NOMO-1 (cell line): ENCODE results near the gene ZNF334.

Source experiments
- DNase-seq, 2 experiments: peaks; one replicate each; lab custom pipeline; 2025; ENCODE audit not compliant: unreplicated experiment in 2 of 2; lab: John Stamatoyannopoulos, UW

The ZNF334 gene

GRCh38 chr20:46546298-46546697, 32.9 kb upstream of the ZNF334 start:
- no peak for DNase-seq

- no peak for DNase-seq
Measured at GRCh38 chr20:46545827-46546138, 32.4 kb upstream of the ZNF334 start.

- DNase-seq, result peak; percentile 97 to 99
Measured at GRCh38 chr20:46545077-46545826, 31.9 kb upstream of the ZNF334 start.

DNA sequence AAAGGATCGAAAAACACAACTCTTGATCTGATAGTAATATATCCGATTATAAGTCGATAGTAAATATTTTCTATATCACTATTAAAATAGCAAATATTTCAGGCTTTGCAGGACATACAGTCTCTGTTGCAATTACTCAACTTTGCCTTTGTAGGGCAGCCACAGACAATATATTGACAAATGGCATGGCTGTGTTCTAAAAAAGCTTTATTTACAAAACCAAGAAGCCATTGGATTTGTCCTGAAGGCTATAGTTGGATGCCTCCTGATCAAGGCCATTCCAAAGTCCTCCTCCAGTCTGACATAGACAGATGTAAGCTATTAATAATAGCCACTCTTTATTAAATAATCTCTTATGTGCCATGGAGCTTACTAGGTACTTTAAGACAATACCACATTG, 31.2 kb upstream of the ZNF334 start:
- DNase-seq, result peak in 1 of 2 experiments; percentile 34

DNA sequence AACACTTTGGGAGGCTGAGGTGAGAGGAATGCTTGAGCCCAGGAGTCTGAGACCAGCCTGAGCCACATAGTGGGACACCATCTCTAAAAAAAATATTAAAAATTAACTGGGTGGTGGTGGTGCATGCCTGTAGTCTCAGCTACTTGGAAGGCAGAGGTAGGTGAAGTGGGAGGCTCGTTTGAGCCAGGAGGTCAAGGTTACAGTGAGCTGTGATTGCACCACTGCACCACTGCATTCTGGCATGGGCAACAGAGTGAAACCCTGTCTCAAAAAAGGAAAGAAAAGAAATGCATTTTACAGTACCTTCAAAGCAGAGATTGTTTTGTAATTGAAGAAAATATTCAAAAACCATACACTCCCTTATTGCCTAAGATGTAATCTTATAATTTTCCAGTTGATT, 30.6 kb upstream of the ZNF334 start:
- DNase-seq, result no peak

GRCh38 chr20:46543033-46543432, 29.7 kb upstream of the ZNF334 start:
- DNase-seq, result no peak

- no peak for DNase-seq
Measured at GRCh38 chr20:46541229-46541935, 28.0 kb upstream of the ZNF334 start.

GRCh38 chr20:46539113-46539512, 25.8 kb upstream of the ZNF334 start:
- DNase-seq, result no peak

GRCh38 chr20:46530640-46531039, 17.3 kb upstream of the ZNF334 start:
- no peak for DNase-seq

GRCh38 chr20:46523696-46524328, 10.5 kb upstream of the ZNF334 start:
- peak; percentile 46 to 56 for DNase-seq

GRCh38 chr20:46523108-46523507, 9.7 kb upstream of the ZNF334 start:
- DNase-seq, result no peak

DNA sequence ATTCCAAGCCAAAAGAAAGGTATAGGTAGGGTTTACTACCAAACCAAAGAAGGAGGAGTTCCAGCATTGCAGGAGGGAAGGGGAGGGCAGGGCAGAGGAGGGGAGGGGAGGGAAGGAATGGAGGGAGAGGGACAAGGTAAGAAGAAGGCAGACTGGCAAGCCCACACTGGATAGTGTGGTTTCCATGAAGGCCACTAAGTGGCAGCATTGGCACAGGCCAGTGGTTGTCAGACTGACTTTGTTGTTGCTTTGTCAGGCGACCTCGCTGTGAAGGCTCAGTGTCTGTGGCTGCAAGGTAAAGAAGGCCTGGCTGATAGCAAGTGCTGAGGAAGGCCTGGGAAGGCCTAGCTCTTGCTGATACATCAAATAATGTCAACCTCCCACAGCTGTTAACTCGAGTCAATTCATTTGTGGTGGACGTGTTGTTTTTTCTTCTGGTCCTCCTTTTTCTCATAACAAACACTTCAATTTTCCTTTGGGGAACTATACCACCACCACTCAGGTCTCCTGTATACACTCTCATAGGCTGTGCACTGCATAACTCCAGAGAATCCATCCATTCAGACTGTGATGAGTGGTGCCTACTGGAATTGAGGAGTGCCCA, 7.7 kb upstream of the ZNF334 start:
- DNase-seq, result peak; percentile 21 to 63

DNA sequence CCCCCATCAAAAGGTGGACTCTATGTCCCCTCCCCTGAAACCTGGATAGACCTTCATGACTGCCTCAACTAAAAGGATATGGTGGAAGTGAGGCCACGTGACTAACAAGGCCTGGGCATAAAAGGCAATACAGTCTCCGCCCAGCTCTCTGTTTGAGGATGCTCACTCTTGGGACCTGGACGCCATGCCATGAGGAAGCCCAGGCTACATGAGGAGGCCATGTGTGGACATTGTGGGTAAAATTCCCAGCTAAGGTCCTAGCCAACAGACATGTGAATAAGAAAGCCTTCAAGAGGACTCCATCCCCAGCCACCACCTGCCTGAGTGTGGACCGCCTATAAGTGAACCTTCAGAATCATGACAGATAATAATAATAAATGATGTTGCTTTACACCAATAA, 7.2 kb upstream of the ZNF334 start:
- DNase-seq, result no peak

DNA sequence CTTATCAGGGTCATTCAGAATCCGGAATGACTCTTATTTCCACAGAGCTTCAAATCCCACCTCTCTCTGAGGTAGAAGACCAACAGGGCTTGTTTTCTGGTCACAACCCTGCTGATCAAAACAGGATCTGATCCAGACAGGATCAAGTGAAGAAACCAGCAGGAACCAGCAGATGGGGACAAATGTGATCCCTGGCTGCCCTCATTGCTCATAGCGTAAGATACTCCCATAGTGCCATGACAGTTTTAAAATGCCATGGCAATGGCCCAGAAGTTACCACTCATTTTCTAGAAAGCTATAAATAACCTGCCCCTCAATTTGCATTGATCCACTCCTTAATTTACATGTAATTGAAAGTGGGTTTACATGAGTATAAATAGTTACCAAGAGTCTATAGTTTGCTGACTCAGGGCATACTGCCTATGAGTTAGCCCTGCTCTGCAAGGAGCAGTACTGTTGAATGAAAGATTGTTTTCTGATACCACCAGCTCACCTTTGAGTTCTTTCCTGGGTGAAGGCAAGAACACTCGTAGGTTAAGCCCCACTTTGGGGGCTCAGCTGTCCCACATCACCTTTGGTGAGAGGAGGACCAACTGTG, 6.2 kb upstream of the ZNF334 start:
- no peak for DNase-seq

DNA sequence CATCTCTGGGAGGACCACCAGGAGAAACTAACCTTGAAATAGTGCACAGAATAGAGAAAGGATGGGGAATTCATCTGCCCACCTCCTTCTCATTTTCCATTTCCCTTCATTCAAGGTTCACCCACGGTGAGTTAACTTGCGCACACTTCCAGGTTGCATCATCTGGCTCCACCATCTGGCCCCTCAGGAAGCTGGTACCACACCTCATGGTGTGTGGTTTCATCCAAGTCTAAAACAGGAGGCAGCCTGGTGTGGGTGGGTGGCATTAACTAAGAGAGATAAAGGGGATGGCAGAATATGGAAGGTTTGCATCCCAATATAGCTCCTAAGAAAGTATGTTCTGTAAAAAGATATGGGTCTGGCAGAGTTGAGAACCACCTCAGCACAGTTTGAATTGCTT, 3.8 kb downstream of the ZNF334 start:
- no peak for DNase-seq

- no peak for DNase-seq
Measured at GRCh38 chr20:46507760-46508407, 5.5 kb downstream of the ZNF334 start.

- DNase-seq, result no peak
Measured at GRCh38 chr20:46505506-46505905, 7.9 kb downstream of the ZNF334 start.

DNA sequence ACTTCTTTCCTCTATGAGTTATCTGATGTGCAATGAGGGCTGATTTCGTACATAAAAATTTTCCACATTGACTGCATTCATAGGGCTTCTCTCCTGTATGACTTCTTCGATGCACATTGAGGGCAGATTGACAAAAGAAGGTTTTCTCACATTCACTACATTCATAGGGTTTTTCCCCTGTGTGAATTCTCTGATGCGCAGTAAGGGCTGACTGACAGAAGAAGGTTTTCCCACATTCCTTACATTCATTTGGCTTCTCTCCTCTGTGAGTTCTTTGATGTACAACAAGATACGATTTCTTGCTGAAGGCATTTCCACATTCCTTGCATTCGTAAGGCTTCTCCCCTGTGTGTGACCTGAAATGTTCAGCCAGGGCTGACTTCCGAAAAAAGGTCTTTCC, 11.4 kb downstream of the ZNF334 start:
- DNase-seq, result no peak

GRCh38 chr20:46501337-46501942, 11.9 kb downstream of the ZNF334 start:
- no peak for DNase-seq

DNA sequence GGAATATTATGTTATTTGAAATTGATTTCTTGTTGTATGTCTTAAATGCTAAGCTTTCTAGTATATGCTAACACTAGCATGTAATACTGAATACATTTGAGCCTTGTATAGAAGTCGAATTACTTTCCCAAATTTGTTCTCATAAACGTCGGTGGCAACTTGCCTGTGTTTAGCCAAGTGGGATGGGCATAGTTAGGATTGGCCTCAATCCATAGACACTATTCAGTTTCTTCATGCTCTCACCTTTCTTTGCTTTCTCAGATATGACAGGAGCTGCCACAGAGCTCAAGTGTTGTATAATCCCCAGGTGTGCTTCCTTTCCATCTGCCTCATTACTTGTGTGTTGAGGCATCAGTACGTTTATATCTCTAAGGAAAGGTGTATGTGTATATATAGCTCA, 19.3 kb downstream of the ZNF334 start:
- DNase-seq, result no peak
